ENCODE results near the gene POU2AF1. TPM values are rescaled to one million over a fixed set of nuclear protein-coding genes. Genes with fewer than 3 reads are reported as not detected.

Gene POU2AF1
- polyA plus RNA-seq, 1 donor from 2014 or later, result not detected

GRCh38 chr11:111354601-111354891 is 24.5 kb downstream of the POU2AF1 start:
- Histone ChIP-seq H3K9me2 (ENCODE audit: insufficient read depth, low read length) (no peaks in the 10 kb centered on the region), H3F3A (ENCODE audit: insufficient read depth, low read length, poor library complexity, severe bottlenecking) (no peaks in the 10 kb centered on the region), H2AFZ (ENCODE audit: low read depth, low read length) (no peak overlapping the region), H3K27ac (ENCODE audit: low read length) (no peak overlapping the region), H3K27me3 (ENCODE audit: insufficient read depth, low read depth, low read length) (no peaks in the 10 kb centered on the region), H3K36me3 (ENCODE audit: insufficient read depth, low read length) (no peaks in the 10 kb centered on the region), H3K9me3 (ENCODE audit: low read length) (no peaks in the 10 kb centered on the region), H3K9ac (ENCODE audit: low read length) (no peak overlapping the region), H3K4me3 (ENCODE audit: low read length) (no peak overlapping the region), H3K79me2 (replicated peaks; ENCODE audit: insufficient read depth, low read length) (no peaks in the 10 kb centered on the region), H3K4me2 (ENCODE audit: low read length) (no peak overlapping the region), H4K20me1 (ENCODE audit: insufficient read depth) (no peaks in the 10 kb centered on the region)
- TF ChIP-seq EP300 (conservative IDR thresholded peaks at IDR 0.05; ENCODE audit: poor library complexity, severe bottlenecking) (no peak), MXI1 (conservative IDR thresholded peaks at IDR 0.05; ENCODE audit: poor library complexity, severe bottlenecking) (no peak), POLR2AphosphoS5 (IDR thresholded peaks at IDR 0.05) (no peak), RAD21 (conservative IDR thresholded peaks at IDR 0.05) (no peak), EZH2 (IDR thresholded peaks at IDR 0.05; ENCODE audit: borderline replicate concordance, insufficient read depth, low read length, poor library complexity, severe bottlenecking) (no peak), SMC3 (conservative IDR thresholded peaks at IDR 0.05; ENCODE audit: poor library complexity) (no peak), CTCF (IDR thresholded peaks at IDR 0.05; ENCODE audit: poor library complexity, severe bottlenecking) (no peak), REST (IDR thresholded peaks at IDR 0.05; ENCODE audit: borderline replicate concordance) (no peak), TAF1 (IDR thresholded peaks at IDR 0.05; ENCODE audit: low read depth) (no peak)

- no peak for TF ChIP-seq TAF1 (IDR thresholded peaks at IDR 0.05; ENCODE audit: low read depth)
- no peak for TF ChIP-seq REST (IDR thresholded peaks at IDR 0.05; ENCODE audit: borderline replicate concordance)
- no peak for TF ChIP-seq RAD21 (conservative IDR thresholded peaks at IDR 0.05)
- TF ChIP-seq MXI1 (conservative IDR thresholded peaks at IDR 0.05; ENCODE audit: poor library complexity, severe bottlenecking), result no peak
- no peak for TF ChIP-seq EZH2 (IDR thresholded peaks at IDR 0.05; ENCODE audit: borderline replicate concordance, insufficient read depth, low read length, poor library complexity, severe bottlenecking)
- no peak for TF ChIP-seq EP300 (conservative IDR thresholded peaks at IDR 0.05; ENCODE audit: poor library complexity, severe bottlenecking)
- TF ChIP-seq SMC3 (conservative IDR thresholded peaks at IDR 0.05; ENCODE audit: poor library complexity), result no peak
- no peak for TF ChIP-seq POLR2AphosphoS5 (IDR thresholded peaks at IDR 0.05)
- no peak for TF ChIP-seq CTCF (IDR thresholded peaks at IDR 0.05; ENCODE audit: poor library complexity, severe bottlenecking)
- Histone ChIP-seq H3K27me3 (ENCODE audit: insufficient read depth, low read depth, low read length) (no peaks in the 10 kb centered on the region), H4K20me1 (ENCODE audit: insufficient read depth) (no peaks in the 10 kb centered on the region), H3K4me3 (ENCODE audit: low read length) (no peak overlapping the region), H3K79me2 (replicated peaks; ENCODE audit: insufficient read depth, low read length) (no peaks in the 10 kb centered on the region), H3K9me3 (ENCODE audit: low read length) (no peaks in the 10 kb centered on the region), H3K4me2 (ENCODE audit: low read length) (no peak overlapping the region), H3K36me3 (ENCODE audit: insufficient read depth, low read length) (no peaks in the 10 kb centered on the region), H3K9ac (ENCODE audit: low read length) (no peak overlapping the region), H2AFZ (ENCODE audit: low read depth, low read length) (no peak overlapping the region), H3F3A (ENCODE audit: insufficient read depth, low read length, poor library complexity, severe bottlenecking) (no peaks in the 10 kb centered on the region), H3K27ac (ENCODE audit: low read length) (no peak overlapping the region), H3K9me2 (ENCODE audit: insufficient read depth, low read length) (no peaks in the 10 kb centered on the region)
Measured at GRCh38 chr11:111353776-111354600, 25.1 kb downstream of the POU2AF1 start.
